Uterus (tissue), 2 donors: Measurements from ENCODE around the gene ADM.

ENCODE experiments used
- POLR2A ChIP-seq, 2 donors: fragments of 450-650 bp; IDR thresholded peaks; one replicate each; pipeline ENCODE4 v1.6.1; 2016; ENCODE audit warnings: antibody characterized with exemption in 2 of 2, mild to moderate bottlenecking in 1 of 2, moderate library complexity in 1 of 2
- TF ChIP-seq, protein P1 (sequence below), 4 experiments: fragments of 200-600 bp in 2 of 4; fragments of 450-650 bp in 2 of 4; sonication (generic) in 2 of 4; IDR thresholded peaks; one replicate each; pipeline ENCODE4 v1.5.1; 2016 to 2019; ENCODE audit warnings: antibody characterized with exemption in 4 of 4, mild to moderate bottlenecking in 2 of 4, moderate library complexity in 1 of 4

DNA sequence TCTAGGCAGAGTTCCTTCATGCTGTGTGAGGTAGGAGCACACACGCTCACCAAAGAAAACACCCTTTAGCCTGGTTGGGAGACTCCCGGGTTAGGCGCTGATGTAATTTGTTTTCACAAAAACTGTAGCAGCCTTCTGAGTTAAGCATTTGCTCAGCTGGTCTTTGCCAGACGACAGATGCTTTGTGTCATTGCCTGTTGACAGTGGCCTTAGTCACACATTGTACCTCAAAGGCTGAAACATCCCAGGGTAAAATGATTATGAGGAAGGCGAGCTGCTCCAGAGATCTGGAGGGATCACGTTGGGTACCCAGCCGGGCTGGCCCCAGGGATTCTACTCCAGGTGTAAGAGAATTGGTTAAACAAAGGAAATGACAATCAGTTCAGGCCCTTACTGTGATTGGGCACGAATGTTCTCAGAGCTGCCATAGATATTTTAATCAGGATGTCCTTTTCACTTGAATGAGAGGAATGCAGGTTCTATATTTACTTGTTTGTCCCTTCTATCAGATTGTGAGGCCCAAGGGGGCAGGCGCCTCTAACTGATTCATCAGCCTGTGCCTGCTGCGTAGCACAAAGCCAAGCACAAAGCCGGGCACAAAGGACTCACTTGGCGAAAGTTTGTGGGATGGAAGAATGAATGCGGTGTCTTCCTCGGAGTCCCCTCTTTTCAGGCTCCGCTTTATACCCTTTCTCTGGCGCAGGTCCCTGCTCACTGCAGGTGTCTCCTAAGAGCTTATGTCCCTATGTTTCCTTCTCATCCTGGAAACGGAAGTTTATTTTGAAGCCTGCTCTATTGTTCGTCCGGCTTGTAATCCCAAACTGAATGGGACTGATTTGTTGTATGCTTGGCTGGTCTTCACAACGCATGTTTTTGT lies 47.1 kb downstream of the ADM start:
- TF ChIP-seq, protein P1, sequence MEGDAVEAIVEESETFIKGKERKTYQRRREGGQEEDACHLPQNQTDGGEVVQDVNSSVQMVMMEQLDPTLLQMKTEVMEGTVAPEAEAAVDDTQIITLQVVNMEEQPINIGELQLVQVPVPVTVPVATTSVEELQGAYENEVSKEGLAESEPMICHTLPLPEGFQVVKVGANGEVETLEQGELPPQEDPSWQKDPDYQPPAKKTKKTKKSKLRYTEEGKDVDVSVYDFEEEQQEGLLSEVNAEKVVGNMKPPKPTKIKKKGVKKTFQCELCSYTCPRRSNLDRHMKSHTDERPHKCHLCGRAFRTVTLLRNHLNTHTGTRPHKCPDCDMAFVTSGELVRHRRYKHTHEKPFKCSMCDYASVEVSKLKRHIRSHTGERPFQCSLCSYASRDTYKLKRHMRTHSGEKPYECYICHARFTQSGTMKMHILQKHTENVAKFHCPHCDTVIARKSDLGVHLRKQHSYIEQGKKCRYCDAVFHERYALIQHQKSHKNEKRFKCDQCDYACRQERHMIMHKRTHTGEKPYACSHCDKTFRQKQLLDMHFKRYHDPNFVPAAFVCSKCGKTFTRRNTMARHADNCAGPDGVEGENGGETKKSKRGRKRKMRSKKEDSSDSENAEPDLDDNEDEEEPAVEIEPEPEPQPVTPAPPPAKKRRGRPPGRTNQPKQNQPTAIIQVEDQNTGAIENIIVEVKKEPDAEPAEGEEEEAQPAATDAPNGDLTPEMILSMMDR (IDR thresholded peaks at IDR 0.05): no peak
- no peak for TF ChIP-seq POLR2A (IDR thresholded peaks at IDR 0.05)
